Fibroblast of villous mesenchyme (primary cell): Measurements from ENCODE around the gene SPON1. TPM values are rescaled to one million over a fixed set of nuclear protein-coding genes. Genes with fewer than 3 reads are reported as not detected.

ENCODE experiments used
- DNase-seq: peaks from one replicate; pipeline ENCODE4 v3.0.0-alpha.2; 2010; ENCODE audit warnings: low read depth
- H3K4me3 ChIP-seq: 2 replicates; pipeline ENCODE4 v1.5.1; 2011; ENCODE audit warnings: low read depth, mild to moderate bottlenecking, low read length
- total RNA-seq: library from RNA; depleted of rRNA; stranded (reverse); fragments of >200 nt; gene quantifications from 2 replicates; pipeline ENCODE4 v1.2.3, GENCODE V29; 2012
- TF ChIP-seq, protein P1 (sequence below): IDR thresholded peaks from 2 replicates; pipeline ENCODE4 v1.5.1; 2012; ENCODE audit warnings: low read depth, mild to moderate bottlenecking, low read length; ENCODE audit not compliant: insufficient read depth

SPON1 gene
- total RNA-seq, 1 donor: 0.43 TPM

DNA sequence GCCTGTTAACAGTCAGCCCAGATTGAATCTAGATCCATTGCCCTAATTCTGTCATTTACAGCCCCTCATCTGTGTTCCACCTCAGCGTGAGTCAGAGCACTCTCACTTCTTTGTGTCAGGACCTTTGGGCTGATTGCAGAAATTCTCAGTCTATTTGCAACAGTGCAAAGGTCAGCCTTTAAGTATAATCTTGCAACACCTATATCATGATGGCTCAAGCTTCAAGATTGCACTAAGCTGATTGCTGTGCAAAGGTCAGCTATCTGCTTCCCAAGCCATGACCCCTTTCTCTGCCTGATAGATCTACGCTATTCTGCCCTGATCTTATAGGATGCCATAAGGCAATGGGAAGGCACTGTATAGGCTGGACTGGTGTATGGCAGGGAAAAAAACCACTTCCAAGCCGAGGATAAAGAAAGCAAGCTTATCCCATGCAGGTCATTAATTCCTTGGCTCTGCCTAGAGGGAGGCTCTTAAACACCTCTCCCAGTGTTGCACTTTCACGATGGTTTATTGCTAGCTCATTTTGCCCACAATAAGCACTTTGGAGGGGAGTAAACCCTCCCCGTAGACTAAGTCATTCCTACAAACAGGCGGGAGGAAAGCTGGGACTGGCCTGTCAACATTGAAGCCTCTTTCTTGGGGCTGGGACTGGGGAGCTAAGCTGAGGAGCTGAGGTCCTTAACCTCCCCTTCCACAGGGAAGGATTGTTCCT, 295.9 kb downstream of the SPON1 start:
- peak; percentile 87 for DNase-seq
- H3K4me3 ChIP-seq: no peak overlapping the region
- TF ChIP-seq, protein P1, sequence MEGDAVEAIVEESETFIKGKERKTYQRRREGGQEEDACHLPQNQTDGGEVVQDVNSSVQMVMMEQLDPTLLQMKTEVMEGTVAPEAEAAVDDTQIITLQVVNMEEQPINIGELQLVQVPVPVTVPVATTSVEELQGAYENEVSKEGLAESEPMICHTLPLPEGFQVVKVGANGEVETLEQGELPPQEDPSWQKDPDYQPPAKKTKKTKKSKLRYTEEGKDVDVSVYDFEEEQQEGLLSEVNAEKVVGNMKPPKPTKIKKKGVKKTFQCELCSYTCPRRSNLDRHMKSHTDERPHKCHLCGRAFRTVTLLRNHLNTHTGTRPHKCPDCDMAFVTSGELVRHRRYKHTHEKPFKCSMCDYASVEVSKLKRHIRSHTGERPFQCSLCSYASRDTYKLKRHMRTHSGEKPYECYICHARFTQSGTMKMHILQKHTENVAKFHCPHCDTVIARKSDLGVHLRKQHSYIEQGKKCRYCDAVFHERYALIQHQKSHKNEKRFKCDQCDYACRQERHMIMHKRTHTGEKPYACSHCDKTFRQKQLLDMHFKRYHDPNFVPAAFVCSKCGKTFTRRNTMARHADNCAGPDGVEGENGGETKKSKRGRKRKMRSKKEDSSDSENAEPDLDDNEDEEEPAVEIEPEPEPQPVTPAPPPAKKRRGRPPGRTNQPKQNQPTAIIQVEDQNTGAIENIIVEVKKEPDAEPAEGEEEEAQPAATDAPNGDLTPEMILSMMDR: no peak

DNA sequence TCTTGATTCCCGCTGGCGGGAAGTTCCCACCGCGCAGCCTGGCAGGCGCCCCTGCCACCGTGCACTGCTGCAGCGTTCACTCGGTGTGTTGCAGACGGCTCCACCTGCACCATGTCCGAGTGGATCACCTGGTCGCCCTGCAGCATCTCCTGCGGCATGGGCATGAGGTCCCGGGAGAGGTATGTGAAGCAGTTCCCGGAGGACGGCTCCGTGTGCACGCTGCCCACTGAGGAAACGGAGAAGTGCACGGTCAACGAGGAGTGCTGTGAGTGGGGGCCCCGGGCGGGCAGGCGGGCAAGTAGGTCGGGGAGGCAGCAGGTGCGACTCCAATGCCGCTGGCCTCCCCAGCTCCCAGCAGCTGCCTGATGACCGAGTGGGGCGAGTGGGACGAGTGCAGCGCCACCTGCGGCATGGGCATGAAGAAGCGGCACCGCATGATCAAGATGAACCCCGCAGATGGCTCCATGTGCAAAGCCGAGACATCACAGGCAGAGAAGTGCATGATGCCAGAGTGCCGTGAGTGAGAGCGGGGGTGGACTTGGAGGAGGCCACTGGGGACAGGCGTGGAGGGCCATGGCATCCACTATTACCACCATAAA, 296.8 kb downstream of the SPON1 start:
- DNase-seq: no peak
- TF ChIP-seq, protein P1: no peak
- H3K4me3 ChIP-seq: no peak overlapping the region

DNA sequence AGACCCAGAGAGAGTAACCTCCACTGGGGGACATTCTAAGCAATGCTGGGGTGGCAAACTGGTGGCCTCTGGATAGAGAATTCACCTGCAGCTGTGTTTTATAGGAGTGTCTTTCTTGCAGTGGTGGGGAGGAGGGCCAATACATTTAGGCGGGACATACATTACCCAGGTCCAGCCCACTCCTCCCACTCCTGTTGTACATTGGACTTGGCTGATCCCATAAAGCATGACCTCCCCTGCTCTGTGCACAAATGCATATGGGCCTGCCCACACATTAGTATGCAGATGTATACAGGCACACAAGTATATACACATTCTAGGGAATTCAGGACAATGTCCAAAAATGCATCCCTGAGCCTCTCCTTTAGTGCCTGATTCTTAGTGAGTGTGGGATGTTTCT, 297.4 kb downstream of the SPON1 start:
- DNase-seq: no peak
- TF ChIP-seq, protein P1: no peak
- H3K4me3 ChIP-seq: no peak overlapping the region

DNA sequence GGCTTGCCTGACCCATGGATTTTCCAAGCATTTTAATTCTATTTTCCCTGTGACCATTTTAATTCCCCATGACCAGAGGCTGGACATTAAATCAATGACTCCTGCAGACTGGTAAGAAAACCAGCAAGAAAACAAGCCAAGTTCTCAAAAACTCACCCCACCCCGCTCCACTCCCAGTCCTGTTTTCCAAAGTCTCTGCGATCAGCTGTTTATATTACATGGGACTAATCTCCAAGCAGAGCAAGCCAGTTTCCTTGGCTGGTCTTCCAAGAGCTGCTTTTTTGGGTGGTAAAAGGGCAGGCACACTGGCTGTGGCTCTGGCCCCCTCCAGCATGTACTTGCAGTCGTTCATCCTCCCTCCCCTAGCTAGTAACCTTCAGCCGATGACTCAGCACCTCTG, 298.5 kb downstream of the SPON1 start:
- peak; percentile 27 for DNase-seq
- TF ChIP-seq, protein P1: no peak
- no peak overlapping the region for H3K4me3 ChIP-seq

DNA sequence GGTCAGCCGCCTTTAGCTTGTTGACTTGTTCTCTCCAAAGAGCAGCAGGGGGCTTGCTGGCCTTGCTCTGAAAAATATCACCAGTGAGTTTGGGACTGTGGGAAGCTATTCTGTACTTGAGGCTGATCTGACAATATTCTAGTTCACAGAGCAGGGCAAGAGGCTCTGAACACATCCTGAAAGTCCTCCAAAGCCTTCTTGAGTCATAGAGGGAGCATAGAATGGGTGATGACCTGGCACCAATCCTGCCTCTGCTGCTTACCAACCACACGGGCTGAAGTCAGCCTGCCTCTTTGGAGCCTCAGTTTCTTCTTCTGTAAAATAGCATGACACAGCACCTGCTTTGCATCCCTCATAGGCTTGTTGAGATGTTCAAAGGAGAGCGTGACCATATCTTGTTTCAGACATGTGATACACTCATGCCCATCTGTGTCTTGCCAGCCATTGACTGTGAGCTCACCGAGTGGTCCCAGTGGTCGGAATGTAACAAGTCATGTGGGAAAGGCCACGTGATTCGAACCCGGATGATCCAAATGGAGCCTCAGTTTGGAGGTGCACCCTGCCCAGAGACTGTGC, 299.8 kb downstream of the SPON1 start:
- H3K4me3 ChIP-seq: no peak overlapping the region
- no peak for DNase-seq
- TF ChIP-seq, protein P1: no peak

DNA sequence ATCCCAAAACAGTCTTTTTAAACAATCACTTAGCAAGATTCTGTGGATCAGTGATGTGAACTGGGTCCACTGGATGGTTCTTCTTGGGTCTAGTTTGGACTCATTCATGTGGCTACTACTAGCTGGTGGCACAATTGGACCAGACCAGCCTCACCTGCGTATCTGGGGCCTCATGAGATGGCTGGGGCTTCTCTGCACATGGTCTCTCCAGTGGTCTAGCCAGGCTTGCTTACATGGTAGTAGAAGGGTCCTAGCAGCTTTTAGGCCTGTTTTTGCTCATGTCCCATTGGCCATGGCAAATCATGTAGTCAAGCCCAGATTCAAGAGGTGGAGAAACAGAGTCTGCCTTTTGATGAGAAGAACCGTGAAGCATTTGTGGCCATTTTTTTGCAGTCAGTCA, 302.4 kb downstream of the SPON1 start:
- no peak for DNase-seq
- TF ChIP-seq, protein P1: no peak

More for the DNA sequence above, 302.4 kb downstream of the SPON1 start:
- no peak overlapping the region for H3K4me3 ChIP-seq
